ENCODE data around the gene NHSL1. TPM values are rescaled to one million over a fixed set of nuclear protein-coding genes. Genes with fewer than 3 reads are reported as not detected.
A peak's percentile ranks its signal among the peaks of the same experiment; 100 is the strongest.

NHSL1 gene
- polyA plus RNA-seq, 1 donor = 49.5 TPM

DNA sequence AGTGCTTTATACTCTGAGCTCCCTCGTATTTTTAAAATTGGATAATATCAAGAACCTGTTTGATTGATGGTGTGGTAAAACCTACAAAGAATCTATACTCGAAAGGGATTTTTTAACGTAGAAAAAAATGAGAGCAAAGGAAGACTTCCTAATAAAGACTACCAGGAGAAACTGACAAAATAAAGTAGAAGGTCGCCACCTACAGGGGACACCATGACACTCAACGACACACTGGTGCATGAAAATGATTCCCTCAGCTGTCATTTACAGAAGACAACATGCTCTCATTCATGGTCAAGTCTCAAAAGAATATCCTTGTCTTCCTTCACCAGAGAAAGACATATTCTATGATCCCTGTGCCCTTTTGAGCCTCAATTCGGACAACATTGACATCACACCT lies 10.1 kb upstream of the NHSL1 start:
- Histone ChIP-seq H3K36me3 (ENCODE audit: control insufficient read depth, insufficient read depth, low read length) (no peaks in the 10 kb centered on the region), H3K9me3 (ENCODE audit: control insufficient read depth, low read depth, low read length) (no peaks in the 10 kb centered on the region), H3K4me3 (ENCODE audit: low read length) (no peak overlapping the region), H3K27ac (ENCODE audit: low read length) (peak overlapping the region; percentile 93), H3K4me1 (ENCODE audit: control insufficient read depth, insufficient read depth, low read length) (peaks cover 29% of the 10 kb centered on the region), H3K27me3 (ENCODE audit: control insufficient read depth, insufficient read depth, low read length) (no peaks in the 10 kb centered on the region)
- 13% methylated on average over 3 of the region's 6 CpGs for WGBS (ENCODE audit: insufficient coverage, low lambda C conversion rate)
- peak; percentile 61 to 76 for DNase-seq

- DNase-seq = no peak
- Histone ChIP-seq H3K4me3 (ENCODE audit: low read length) (no peak overlapping the region), H3K4me1 (ENCODE audit: control insufficient read depth, insufficient read depth, low read length) (peaks cover 34% of the 10 kb centered on the region), H3K27ac (ENCODE audit: low read length) (peak overlapping the region; percentile 93), H3K9me3 (ENCODE audit: control insufficient read depth, low read depth, low read length) (no peaks in the 10 kb centered on the region), H3K36me3 (ENCODE audit: control insufficient read depth, insufficient read depth, low read length) (no peaks in the 10 kb centered on the region), H3K27me3 (ENCODE audit: control insufficient read depth, insufficient read depth, low read length) (no peaks in the 10 kb centered on the region)
- 93% methylated on average over 2 of the region's 2 CpGs for WGBS (ENCODE audit: insufficient coverage, low lambda C conversion rate)
Observed at GRCh38 chr6:138508676-138508988, 9.3 kb upstream of the NHSL1 start.

DNA sequence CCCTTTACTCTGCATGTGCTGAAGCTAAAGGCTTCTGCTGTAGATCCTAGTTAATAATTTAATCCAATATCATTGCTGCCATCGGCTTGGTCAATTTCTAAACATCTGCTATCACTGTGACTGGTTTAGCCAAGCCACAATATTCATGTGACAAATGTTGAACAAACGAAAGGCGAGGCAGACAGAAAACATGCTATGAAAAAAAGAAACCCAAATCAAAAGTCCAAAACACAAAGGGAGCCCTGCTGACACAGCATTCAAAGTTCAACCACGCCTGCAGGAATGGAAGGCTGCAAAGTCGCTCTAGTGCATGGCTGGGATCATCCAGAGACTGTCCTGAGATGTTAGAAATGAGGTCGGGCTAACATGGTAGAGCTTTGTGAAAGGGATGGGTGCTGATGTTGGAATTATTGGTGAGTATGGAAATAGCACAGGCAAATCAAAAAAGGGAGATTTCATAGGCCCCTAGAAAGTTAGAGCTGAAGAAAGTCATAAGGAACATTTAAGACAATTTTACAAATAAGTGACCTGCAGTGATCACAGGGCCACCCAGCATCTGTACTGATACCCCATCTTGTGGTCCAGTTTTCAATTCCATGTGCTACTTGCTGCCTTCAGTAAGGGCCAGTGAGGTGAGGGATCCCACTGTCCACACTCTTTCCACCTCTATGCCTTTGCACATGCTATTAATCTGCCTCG lies 8.8 kb upstream of the NHSL1 start:
- H3K27ac ChIP-seq (ENCODE audit: low read length) = peak overlapping the region; percentile 93
- peak; percentile 78 to 91 for DNase-seq
- H3K4me1 ChIP-seq (ENCODE audit: control insufficient read depth, insufficient read depth, low read length) = peaks cover 39% of the 10 kb centered on the region
- no peaks in the 10 kb centered on the region for H3K27me3 ChIP-seq (ENCODE audit: control insufficient read depth, insufficient read depth, low read length)
- H3K9me3 ChIP-seq (ENCODE audit: control insufficient read depth, low read depth, low read length) = no peaks in the 10 kb centered on the region
- no peak overlapping the region for H3K4me3 ChIP-seq (ENCODE audit: low read length)
- 46% methylated on average over 3 of the region's 7 CpGs for WGBS (ENCODE audit: insufficient coverage, low lambda C conversion rate)
- H3K36me3 ChIP-seq (ENCODE audit: control insufficient read depth, insufficient read depth, low read length) = no peaks in the 10 kb centered on the region

- Histone ChIP-seq H3K36me3 (ENCODE audit: control insufficient read depth, insufficient read depth, low read length) (no peaks in the 10 kb centered on the region), H3K9me3 (ENCODE audit: control insufficient read depth, low read depth, low read length) (no peaks in the 10 kb centered on the region), H3K27me3 (ENCODE audit: control insufficient read depth, insufficient read depth, low read length) (no peaks in the 10 kb centered on the region), H3K27ac (ENCODE audit: low read length) (peak overlapping the region; percentile 93), H3K4me3 (ENCODE audit: low read length) (no peak overlapping the region), H3K4me1 (ENCODE audit: control insufficient read depth, insufficient read depth, low read length) (peaks cover 66% of the 10 kb centered on the region)
- WGBS (ENCODE audit: insufficient coverage, low lambda C conversion rate) = 10% methylated on average over 2 of the region's 14 CpGs
- DNase-seq = peak in 1 of 2 donors; percentile 77
Observed at GRCh38 chr6:138504764-138505689, 5.7 kb upstream of the NHSL1 start.

GRCh38 chr6:138503881-138504680 lies 4.8 kb upstream of the NHSL1 start:
- peaks cover 69% of the 10 kb centered on the region for H3K4me1 ChIP-seq (ENCODE audit: control insufficient read depth, insufficient read depth, low read length)
- no peaks in the 10 kb centered on the region for H3K36me3 ChIP-seq (ENCODE audit: control insufficient read depth, insufficient read depth, low read length)
- H3K27me3 ChIP-seq (ENCODE audit: control insufficient read depth, insufficient read depth, low read length) = no peaks in the 10 kb centered on the region
- no peaks in the 10 kb centered on the region for H3K9me3 ChIP-seq (ENCODE audit: control insufficient read depth, low read depth, low read length)
- whole genome bisulfite sequencing (ENCODE audit: insufficient coverage, low lambda C conversion rate) = 28% methylated on average over 3 of the region's 7 CpGs
- peak overlapping the region; percentile 93 for H3K27ac ChIP-seq (ENCODE audit: low read length)
- H3K4me3 ChIP-seq (ENCODE audit: low read length) = no peak overlapping the region
- DNase-seq = peak; percentile 84 to 94

DNA sequence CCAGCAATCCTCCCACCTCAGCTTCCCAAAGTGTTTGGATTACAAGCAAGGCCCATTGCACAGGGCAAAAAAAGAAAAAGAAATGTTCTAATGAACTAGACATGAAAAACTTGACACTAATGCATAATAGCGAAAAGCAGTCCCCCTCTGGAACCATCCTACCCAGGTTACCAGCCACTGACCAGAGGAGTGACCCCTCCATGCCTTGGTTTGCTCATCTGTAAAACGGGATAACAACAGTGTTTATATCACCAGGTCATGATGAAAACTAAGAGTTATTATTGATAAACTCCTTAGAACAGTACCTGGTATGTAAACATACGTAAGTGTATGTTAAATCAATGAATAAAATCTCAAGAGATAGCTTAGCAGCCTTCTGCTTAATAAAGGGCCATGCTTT lies 3.3 kb upstream of the NHSL1 start:
- Histone ChIP-seq H3K4me1 (ENCODE audit: control insufficient read depth, insufficient read depth, low read length) (peaks cover 61% of the 10 kb centered on the region), H3K27me3 (ENCODE audit: control insufficient read depth, insufficient read depth, low read length) (no peaks in the 10 kb centered on the region), H3K27ac (ENCODE audit: low read length) (peak overlapping the region; percentile 93), H3K9me3 (ENCODE audit: control insufficient read depth, low read depth, low read length) (no peaks in the 10 kb centered on the region), H3K36me3 (ENCODE audit: control insufficient read depth, insufficient read depth, low read length) (no peaks in the 10 kb centered on the region), H3K4me3 (ENCODE audit: low read length) (no peak overlapping the region)
- WGBS (ENCODE audit: insufficient coverage, low lambda C conversion rate) = 100% methylated on average over 1 of the region's 3 CpGs
- no peak for DNase-seq

- no CpG with 5 or more reads among the region's 5 CpGs for WGBS (ENCODE audit: insufficient coverage, low lambda C conversion rate)
- Histone ChIP-seq H3K4me3 (ENCODE audit: low read length) (no peak overlapping the region), H3K27me3 (ENCODE audit: control insufficient read depth, insufficient read depth, low read length) (no peaks in the 10 kb centered on the region), H3K36me3 (ENCODE audit: control insufficient read depth, insufficient read depth, low read length) (no peaks in the 10 kb centered on the region), H3K9me3 (ENCODE audit: control insufficient read depth, low read depth, low read length) (no peaks in the 10 kb centered on the region), H3K27ac (ENCODE audit: low read length) (peak overlapping the region; percentile 96), H3K4me1 (ENCODE audit: control insufficient read depth, insufficient read depth, low read length) (peaks cover 48% of the 10 kb centered on the region)
- peak in 1 of 2 donors; percentile 63 for DNase-seq
Observed at GRCh38 chr6:138500867-138501446, 1.7 kb upstream of the NHSL1 start.

DNA sequence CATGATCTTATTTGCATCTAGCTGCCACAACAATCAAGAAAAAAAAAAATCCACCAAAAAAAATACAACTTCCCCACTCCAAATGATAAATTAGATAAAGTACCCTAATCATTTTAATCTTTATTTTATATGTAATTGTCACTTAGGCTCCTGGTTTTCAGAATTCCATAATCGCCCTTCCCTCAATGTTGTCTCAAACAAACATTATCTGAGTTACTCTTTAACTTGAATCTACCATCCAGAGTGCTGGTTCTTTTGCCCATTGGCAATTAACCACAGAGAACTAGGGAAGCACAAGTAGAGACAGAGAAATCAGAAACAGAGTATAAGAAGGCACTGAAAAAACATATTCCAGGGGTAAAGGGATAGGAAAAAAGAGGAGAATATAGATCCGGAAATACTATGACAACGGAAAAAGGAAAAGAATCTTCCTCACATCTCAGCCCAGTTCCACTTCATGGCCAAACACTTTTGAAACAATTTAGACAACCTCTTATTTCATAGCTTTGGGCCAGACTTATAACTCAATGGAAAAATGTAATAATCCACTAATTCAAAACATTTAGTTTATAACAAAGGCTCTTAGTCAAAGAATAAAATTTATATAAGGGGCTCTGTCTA lies 861 bp upstream of the NHSL1 start:
- H3K4me3 ChIP-seq (ENCODE audit: low read length) = peak overlapping the region; percentile 76
- 21% methylated on average over 3 of the region's 3 CpGs for WGBS (ENCODE audit: insufficient coverage, low lambda C conversion rate)
- peak in 1 of 2 donors; percentile 57 for DNase-seq
- no peaks in the 10 kb centered on the region for H3K27me3 ChIP-seq (ENCODE audit: control insufficient read depth, insufficient read depth, low read length)
- peaks cover 48% of the 10 kb centered on the region for H3K4me1 ChIP-seq (ENCODE audit: control insufficient read depth, insufficient read depth, low read length)
- H3K9me3 ChIP-seq (ENCODE audit: control insufficient read depth, low read depth, low read length) = no peaks in the 10 kb centered on the region
- peak overlapping the region; percentile 96 for H3K27ac ChIP-seq (ENCODE audit: low read length)
- peaks cover 3% of the 10 kb centered on the region for H3K36me3 ChIP-seq (ENCODE audit: control insufficient read depth, insufficient read depth, low read length)

GRCh38 chr6:138498629-138499302 lies 528 bp downstream of the NHSL1 start:
- H3K9me3 ChIP-seq (ENCODE audit: control insufficient read depth, low read depth, low read length) = no peaks in the 10 kb centered on the region
- no CpG with 5 or more reads among the region's 3 CpGs for WGBS (ENCODE audit: insufficient coverage, low lambda C conversion rate)
- H3K36me3 ChIP-seq (ENCODE audit: control insufficient read depth, insufficient read depth, low read length) = peaks cover 11% of the 10 kb centered on the region
- DNase-seq = peak in 1 of 2 donors; percentile 39
- peak overlapping the region; percentile 96 for H3K27ac ChIP-seq (ENCODE audit: low read length)
- H3K27me3 ChIP-seq (ENCODE audit: control insufficient read depth, insufficient read depth, low read length) = no peaks in the 10 kb centered on the region
- H3K4me1 ChIP-seq (ENCODE audit: control insufficient read depth, insufficient read depth, low read length) = peaks cover 49% of the 10 kb centered on the region
- H3K4me3 ChIP-seq (ENCODE audit: low read length) = peak overlapping the region; percentile 76
